Measurements from ENCODE around the gene TBC1D7. TPM values are rescaled to one million over a fixed set of nuclear protein-coding genes. Genes with fewer than 3 reads are reported as not detected.

The TBC1D7 gene
- total RNA-seq = 15.5 and 18.0 TPM in 2 replicates

DNA sequence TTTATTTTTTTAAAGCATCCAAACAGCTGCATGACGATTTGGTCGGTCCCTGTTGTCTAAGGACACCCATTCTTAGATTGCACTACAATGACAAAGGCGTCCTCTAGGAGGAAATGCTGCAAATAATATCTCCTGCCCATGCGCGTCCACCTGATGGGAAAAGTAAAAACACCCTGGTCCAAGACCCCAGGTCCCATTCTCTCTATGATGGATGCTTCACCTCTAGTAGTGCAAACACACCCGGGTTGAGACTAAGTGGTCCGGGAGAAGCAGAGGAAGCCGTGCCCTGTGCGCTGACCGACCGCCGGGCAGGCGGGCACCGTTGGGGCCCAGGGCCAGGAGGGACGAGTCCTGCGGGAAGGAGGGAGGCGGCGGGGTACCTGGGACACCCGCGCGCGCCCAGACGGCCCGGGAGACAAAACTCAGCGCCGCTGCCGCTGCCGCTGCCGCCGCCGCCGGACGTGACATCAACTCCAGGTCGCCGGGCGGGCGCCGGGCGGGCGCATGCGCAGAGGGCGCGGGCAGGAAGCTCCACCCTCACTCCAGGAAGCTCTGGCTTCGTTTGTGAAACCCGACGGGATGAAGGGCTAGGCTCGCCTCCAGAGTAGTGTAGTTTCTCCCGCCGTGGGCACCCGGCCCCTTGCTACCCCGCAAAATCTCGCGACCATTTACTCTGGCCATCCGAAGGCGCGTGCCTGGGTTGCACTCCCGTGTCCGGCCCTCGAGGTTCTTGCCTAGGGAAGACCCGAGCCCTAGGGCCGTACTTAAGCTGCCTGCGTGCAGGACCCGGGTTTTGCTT, at the start of gene TBC1D7:
TBC1D7 (minus strand) TSS at position 462 of the 799 bp plus-strand sequence. CDS start 1,639 bp downstream, outside the sequence.

Other genes with a start within 250 kb of the TBC1D7 start
- 7.6 and 9.3 TPM in 2 replicates for gene GFOD1, start 159.1 kb upstream of the TBC1D7 start, total RNA-seq
- gene SIRT5, start 246.1 kb upstream of the TBC1D7 start, total RNA-seq = 8.7 and 10.3 TPM in 2 replicates